Measurements from ENCODE around the gene TTLL8.
A peak's percentile ranks its signal among the peaks of the same experiment; 100 is the strongest.

The TTLL8 gene

DNA sequence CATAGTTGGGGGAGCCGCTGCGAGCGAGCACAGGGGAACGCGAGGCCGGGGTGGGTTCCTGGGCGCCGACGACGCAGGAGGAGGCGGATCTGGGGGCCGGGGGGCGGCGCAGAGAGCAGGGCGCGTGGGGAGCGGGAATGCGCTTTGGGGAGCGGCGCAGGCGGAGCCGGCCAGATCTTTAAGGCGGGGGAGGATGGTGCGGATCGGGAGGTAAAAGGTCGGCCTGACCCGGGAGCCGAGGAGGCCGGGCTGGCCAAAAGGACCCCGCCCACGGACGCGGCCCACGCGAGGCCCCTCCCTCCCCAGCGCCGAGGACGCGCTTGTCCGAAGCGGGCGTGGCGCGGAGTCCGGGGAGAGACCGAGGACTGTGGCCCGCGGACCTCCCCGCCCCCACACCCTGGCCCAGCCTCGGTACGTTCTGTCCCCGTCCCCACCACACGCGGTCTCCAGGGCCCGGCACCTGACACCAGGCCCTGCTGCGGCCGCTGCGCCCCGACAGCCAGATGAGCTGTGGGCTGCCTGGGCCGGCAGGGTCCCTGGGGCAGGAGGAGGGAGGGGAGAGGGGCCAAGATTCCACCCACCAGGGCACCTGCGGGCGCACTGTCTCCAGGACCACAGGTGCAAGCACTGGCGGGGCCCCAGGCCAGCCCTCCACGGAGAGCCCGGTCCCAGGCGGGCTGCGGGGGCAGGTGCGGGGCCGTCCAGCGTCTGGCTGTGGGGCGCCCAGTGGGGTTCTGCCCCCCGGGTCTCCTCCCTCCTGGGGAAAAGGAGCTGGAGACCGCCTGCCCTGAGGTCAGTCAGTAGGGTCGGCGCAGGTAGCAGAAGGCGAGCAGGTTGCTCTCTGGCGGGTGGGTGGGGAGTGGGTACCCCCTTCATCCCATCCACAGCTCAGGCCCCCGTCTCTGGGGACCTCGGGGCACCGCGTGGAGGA is 86.6 kb downstream of the TTLL8 start:
- TF ChIP-seq, protein P1, sequence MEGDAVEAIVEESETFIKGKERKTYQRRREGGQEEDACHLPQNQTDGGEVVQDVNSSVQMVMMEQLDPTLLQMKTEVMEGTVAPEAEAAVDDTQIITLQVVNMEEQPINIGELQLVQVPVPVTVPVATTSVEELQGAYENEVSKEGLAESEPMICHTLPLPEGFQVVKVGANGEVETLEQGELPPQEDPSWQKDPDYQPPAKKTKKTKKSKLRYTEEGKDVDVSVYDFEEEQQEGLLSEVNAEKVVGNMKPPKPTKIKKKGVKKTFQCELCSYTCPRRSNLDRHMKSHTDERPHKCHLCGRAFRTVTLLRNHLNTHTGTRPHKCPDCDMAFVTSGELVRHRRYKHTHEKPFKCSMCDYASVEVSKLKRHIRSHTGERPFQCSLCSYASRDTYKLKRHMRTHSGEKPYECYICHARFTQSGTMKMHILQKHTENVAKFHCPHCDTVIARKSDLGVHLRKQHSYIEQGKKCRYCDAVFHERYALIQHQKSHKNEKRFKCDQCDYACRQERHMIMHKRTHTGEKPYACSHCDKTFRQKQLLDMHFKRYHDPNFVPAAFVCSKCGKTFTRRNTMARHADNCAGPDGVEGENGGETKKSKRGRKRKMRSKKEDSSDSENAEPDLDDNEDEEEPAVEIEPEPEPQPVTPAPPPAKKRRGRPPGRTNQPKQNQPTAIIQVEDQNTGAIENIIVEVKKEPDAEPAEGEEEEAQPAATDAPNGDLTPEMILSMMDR (IDR thresholded peaks at IDR 0.05; ENCODE audit: low read depth, low read length, missing control alignments), result no peak
- peak overlapping the region; percentile 46 for H3K4me3 ChIP-seq (replicated peaks; ENCODE audit: low read depth, low read length)
- DNase-seq (ENCODE audit: extremely low read depth, low read depth), result no peak

DNA sequence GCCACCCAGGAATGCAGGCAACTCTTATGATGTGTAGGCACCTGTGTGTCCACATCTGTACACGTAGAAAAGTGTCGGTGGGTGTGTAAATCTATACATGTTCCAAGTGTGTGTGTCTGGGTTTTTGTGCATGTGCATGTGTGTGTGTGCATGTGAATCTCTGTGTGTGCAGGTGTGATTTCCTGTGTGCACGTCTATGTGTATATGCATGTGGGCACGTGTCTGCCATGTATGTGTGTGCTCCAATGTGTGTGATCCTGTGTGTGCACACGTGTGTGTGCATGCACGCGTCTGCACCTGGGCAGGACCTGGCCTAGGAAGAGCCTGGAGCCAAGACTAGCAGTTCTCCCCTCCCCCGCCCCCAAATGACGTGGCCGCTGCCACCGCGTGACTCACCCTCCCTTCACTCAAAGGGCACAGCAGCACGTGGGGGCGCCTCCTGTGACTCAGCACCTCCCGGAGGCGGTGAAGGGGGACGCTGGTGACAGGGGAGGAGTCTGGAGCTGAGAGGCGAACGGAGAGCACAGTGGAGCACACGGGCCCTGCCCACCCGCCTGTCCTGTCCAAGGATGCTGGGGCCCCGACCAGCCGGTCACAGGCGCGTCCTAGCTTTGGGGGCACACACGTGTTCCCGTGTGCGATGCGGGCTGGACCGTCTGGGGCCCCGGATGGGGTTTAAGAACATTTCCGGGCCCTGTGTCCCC is 87.4 kb downstream of the TTLL8 start:
- peak; percentile 87 for DNase-seq (ENCODE audit: extremely low read depth, low read depth)
- TF ChIP-seq, protein P1 (IDR thresholded peaks at IDR 0.05; ENCODE audit: low read depth, low read length, missing control alignments), result no peak
- H3K4me3 ChIP-seq (replicated peaks; ENCODE audit: low read depth, low read length), result peak overlapping the region; percentile 46

DNA sequence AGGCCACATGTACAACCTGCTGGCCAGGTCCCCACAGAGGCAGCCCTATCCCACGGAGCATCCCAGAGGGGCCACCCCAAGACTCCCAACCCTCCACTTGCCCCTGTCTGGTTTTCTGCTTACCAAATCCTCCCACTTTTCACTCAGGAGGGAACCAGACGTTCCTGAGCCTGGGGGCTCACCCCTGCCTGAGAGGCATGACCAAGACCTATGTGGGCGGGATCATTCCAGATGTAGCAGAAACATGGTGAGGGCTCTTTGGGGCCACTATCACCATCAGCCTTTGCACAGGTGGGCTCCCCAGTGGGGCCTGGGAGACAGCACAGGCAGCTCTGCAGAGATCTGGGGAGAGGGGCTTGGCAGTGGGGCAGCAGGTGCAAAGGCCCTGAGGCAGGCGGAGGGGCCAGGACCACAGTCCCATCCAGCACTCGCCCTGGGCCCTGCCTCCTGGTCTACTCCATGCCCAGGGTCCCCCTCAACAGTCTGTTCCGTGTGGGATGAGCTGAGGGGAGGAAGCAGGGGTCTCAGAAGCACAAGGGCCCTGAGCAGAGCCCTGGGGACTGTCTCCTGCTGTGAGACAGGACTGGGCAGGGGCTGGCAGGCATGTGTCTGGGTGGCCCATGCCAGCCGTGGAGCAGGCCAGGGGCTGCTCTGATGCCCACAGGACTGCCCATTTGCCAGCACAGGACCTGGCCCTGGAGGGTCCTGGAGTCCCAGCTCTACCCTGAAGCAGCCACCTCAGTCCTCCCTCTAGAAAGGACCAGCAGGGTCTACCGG is 88.2 kb downstream of the TTLL8 start:
- no peak for DNase-seq (ENCODE audit: extremely low read depth, low read depth)
- no peak overlapping the region for H3K4me3 ChIP-seq (replicated peaks; ENCODE audit: low read depth, low read length)
- TF ChIP-seq, protein P1 (IDR thresholded peaks at IDR 0.05; ENCODE audit: low read depth, low read length, missing control alignments), result no peak

DNA sequence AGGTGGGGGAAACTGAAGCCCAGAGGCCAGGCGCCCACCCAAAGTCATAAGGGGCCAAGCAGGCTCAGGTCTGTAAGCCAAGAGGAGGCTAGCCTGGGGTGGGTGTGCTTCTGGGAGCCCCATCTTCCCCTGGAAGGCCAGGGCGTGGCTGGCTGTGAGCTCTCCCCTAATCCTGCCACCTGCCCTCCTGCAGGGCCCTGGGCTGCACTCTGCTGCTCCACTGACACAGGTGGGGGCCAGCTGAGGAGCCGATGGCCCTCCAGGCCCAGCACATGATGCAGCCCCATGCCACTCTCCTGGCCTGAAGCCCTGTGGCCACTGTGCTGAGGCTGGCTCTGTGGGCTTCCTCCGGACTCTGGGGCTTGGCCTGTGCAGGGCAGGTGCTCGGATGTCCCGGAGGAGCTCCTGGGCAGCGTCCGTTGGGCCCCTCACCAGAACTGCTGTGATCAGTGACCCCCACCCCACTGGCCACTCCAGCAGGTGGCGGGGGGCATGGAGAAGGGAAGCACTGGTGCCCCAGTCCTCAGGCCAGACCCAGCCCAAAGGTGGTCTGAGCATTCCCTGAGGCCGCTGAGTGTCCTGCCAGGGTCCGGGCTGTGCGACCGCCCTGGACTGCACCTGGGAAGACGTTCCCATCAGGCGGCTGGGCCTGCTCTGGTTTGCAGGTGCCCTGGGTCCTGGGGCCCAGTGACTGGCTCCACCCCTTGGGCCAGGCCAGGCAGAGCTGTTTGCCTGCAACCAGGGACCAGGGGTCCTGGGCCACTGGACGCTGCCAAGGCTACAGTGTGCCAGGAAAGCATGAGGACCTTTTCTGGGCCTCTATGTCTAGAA is 89.1 kb downstream of the TTLL8 start:
- H3K4me3 ChIP-seq (replicated peaks; ENCODE audit: low read depth, low read length), result no peak overlapping the region
- no peak for DNase-seq (ENCODE audit: extremely low read depth, low read depth)
- TF ChIP-seq, protein P1 (IDR thresholded peaks at IDR 0.05; ENCODE audit: low read depth, low read length, missing control alignments), result no peak

Data from HFF-Myc (cell line).